Iris pigment epithelial cell (primary cell): ENCODE data around the gene HLA-DMA.

ENCODE experiments used
- DNase-seq: peaks from one replicate; pipeline ENCODE4 v3.0.0-alpha.2; 2011; ENCODE audit warnings: low read depth

The HLA-DMA gene

GRCh38 chr6:32952817-32953739 is at the start of gene HLA-DMA:
Gene HLA-DMA, minus strand, starts transcription at chr6:32953097. Its CDS starts 61 bp downstream, at chr6:32953036.
- peak; percentile 92 for DNase-seq

GRCh38 chr6:33001685-33002084 is 48.8 kb upstream of the HLA-DMA start:
- no peak for DNase-seq

GRCh38 chr6:33000055-33000454 is 47.2 kb upstream of the HLA-DMA start:
- no peak for DNase-seq

GRCh38 chr6:32995448-32995847 is 42.6 kb upstream of the HLA-DMA start:
- DNase-seq = no peak

- DNase-seq = no peak
These were observed 40.6 kb upstream of the HLA-DMA start for GRCh38 chr6:32993363-32993973.

- no peak for DNase-seq
These were observed 39.1 kb upstream of the HLA-DMA start for GRCh38 chr6:32991972-32992371.

GRCh38 chr6:32989368-32989767 is 36.5 kb upstream of the HLA-DMA start:
- DNase-seq = no peak

GRCh38 chr6:32984622-32985389 is 31.9 kb upstream of the HLA-DMA start:
- peak; percentile 75 for DNase-seq

GRCh38 chr6:32983964-32984621 is 31.2 kb upstream of the HLA-DMA start:
- DNase-seq = no peak

- no peak for DNase-seq
These were observed 30.6 kb upstream of the HLA-DMA start for GRCh38 chr6:32983493-32983848.

GRCh38 chr6:32982702-32983492 is 30.0 kb upstream of the HLA-DMA start:
- DNase-seq = no peak

GRCh38 chr6:32982084-32982701 is 29.3 kb upstream of the HLA-DMA start:
- no peak for DNase-seq

GRCh38 chr6:32980488-32981038 is 27.7 kb upstream of the HLA-DMA start:
- DNase-seq = no peak

GRCh38 chr6:32979720-32980487 is 27.0 kb upstream of the HLA-DMA start:
- no peak for DNase-seq

- DNase-seq = no peak
These were observed 25.0 kb upstream of the HLA-DMA start for GRCh38 chr6:32977953-32978324.

- DNase-seq = no peak
These were observed 24.5 kb upstream of the HLA-DMA start for GRCh38 chr6:32977272-32977952.

GRCh38 chr6:32976334-32977069 is 23.6 kb upstream of the HLA-DMA start:
- DNase-seq = no peak

- DNase-seq = no peak
These were observed 23.0 kb upstream of the HLA-DMA start for GRCh38 chr6:32975886-32976285.
